Stomach (tissue), 4 donors: ENCODE data around the gene ADNP2.

Source experiments
- CTCF ChIP-seq, 7 experiments: fragments of 450-650 bp in 4 of 7; fragments of 200-600 bp in 3 of 7; sonication (generic) in 3 of 7; IDR thresholded peaks; one replicate each; pipeline ENCODE4 v1.5.1; 2016 to 2019; ENCODE audit warnings: antibody characterized with exemption in 7 of 7, control low read depth in 2 of 7, mild to moderate bottlenecking in 1 of 7
- EP300 ChIP-seq: sonication (generic); formaldehyde crosslinking; IDR thresholded peaks from one replicate; pipeline ENCODE4 v1.6.1; 2017; ENCODE audit warnings: antibody characterized with exemption
- POLR2A ChIP-seq, 4 donors: fragments of 450-650 bp; IDR thresholded peaks; one replicate each; pipeline ENCODE4 v1.6.1; 2016; ENCODE audit warnings: antibody characterized with exemption in 4 of 4, control low read depth in 2 of 4, mild to moderate bottlenecking in 1 of 4, moderate library complexity in 1 of 4
- POLR2AphosphoS5 ChIP-seq, 3 donors: sonication (generic); formaldehyde crosslinking; IDR thresholded peaks; one replicate each; pipeline ENCODE4 v1.6.1; 2016; ENCODE audit warnings: antibody characterized with exemption in 3 of 3

- TF ChIP-seq CTCF (IDR thresholded peaks at IDR 0.05) (no peak), POLR2AphosphoS5 (IDR thresholded peaks at IDR 0.05) (no peak), EP300 (no peak), POLR2A (IDR thresholded peaks at IDR 0.05) (no peak)
Measured at GRCh38 chr18:80127635-80128034, 18.6 kb downstream of the ADNP2 start.
